Immature natural killer cell (primary cell): ENCODE results near the gene CCDC27. TPM values are rescaled to one million over a fixed set of nuclear protein-coding genes. Genes with fewer than 3 reads are reported as not detected.

Source experiments
- DNase-seq, 3 donors: peaks; one replicate each; pipeline ENCODE4 v3.0.0; 2022; ENCODE audit warnings: mixed read lengths in 1 of 3
- H3K27ac Mint-ChIP-seq, 6 donors: one replicate each; pipeline ENCODE4 v1.8.0; 2020; ENCODE audit warnings: mixed read lengths in 6 of 6, mild to moderate bottlenecking in 5 of 6, inconsistent platforms in 4 of 6, moderate library complexity in 3 of 6
- H3K27me3 Mint-ChIP-seq, 3 donors: one replicate each; pipeline ENCODE4 v1.8.0; 2020 to 2021; ENCODE audit warnings: low read depth in 3 of 3, mild to moderate bottlenecking in 3 of 3, mixed read lengths in 3 of 3, moderate library complexity in 3 of 3, inconsistent platforms in 1 of 3
- H3K36me3 Mint-ChIP-seq, 3 donors: one replicate each; pipeline ENCODE4 v1.8.0; 2020; ENCODE audit warnings: mixed read lengths in 3 of 3, inconsistent platforms in 2 of 3, mild to moderate bottlenecking in 2 of 3
- H3K4me1 Mint-ChIP-seq, 2 donors: one replicate each; pipeline ENCODE4 v1.8.0; 2020; ENCODE audit warnings: inconsistent platforms in 2 of 2, mild to moderate bottlenecking in 2 of 2, mixed read lengths in 2 of 2, moderate library complexity in 1 of 2
- H3K4me3 Mint-ChIP-seq, 5 donors: one replicate each; pipeline ENCODE4 v1.8.0; 2020; ENCODE audit warnings: mild to moderate bottlenecking in 5 of 5, mixed read lengths in 5 of 5, inconsistent platforms in 3 of 5, moderate library complexity in 3 of 5
- H3K9me3 Mint-ChIP-seq, 6 donors: one replicate each; pipeline ENCODE4 v1.8.0; 2020; ENCODE audit warnings: mild to moderate bottlenecking in 6 of 6, mixed read lengths in 6 of 6, inconsistent platforms in 4 of 6, moderate library complexity in 3 of 6
- polyA plus RNA-seq, 3 donors: library from polyadenylated mRNA; unstranded; fragments of 300-500 nt; fragmentation: Illumina TruSeq; gene quantifications; one replicate each; pipeline ENCODE4 v1.2.3, GENCODE V29; 2021

The CCDC27 gene
- polyA plus RNA-seq = not detected

- H3K9me3 Mint-ChIP-seq = no peaks in the 10 kb centered on the region
- peaks cover 5 to 11% (median 5%) of the 10 kb centered on the region in 3 donors for H3K27me3 Mint-ChIP-seq
- H3K36me3 Mint-ChIP-seq = no peaks in the 10 kb centered on the region
- no peak for DNase-seq
- H3K4me1 Mint-ChIP-seq = peaks cover 9 to 11% of the 10 kb centered on the region in 2 donors
- no peak within 1 kb of the TSS for H3K27ac Mint-ChIP-seq
- H3K4me3 Mint-ChIP-seq = no peak within 1 kb of the TSS
Measured at GRCh38 chr1:3752400-3752945, at the start of gene CCDC27. CCDC27 (plus strand) TSS chr1:3752450; CDS start chr1:3752482, 32 bp downstream.

GRCh38 chr1:3702528-3702927 lies 49.7 kb upstream of the CCDC27 start:
- no peak for DNase-seq
- no peak overlapping the region for H3K27ac Mint-ChIP-seq
- no peaks in the 10 kb centered on the region for H3K36me3 Mint-ChIP-seq
- H3K4me3 Mint-ChIP-seq = no peak overlapping the region
- peaks cover 3 to 6% of the 10 kb centered on the region in 2 donors for H3K4me1 Mint-ChIP-seq
- peaks cover 2 to 7% (median 2%) of the 10 kb centered on the region in 3 donors for H3K27me3 Mint-ChIP-seq
- H3K9me3 Mint-ChIP-seq = no peaks in the 10 kb centered on the region

- Mint-ChIP-seq H3K36me3 (no peaks in the 10 kb centered on the region), H3K4me3 (no peak overlapping the region), H3K4me1 (peaks cover 3 to 6% of the 10 kb centered on the region in 2 donors), H3K9me3 (no peaks in the 10 kb centered on the region), H3K27ac (no peak overlapping the region), H3K27me3 (peaks cover 0 to 7% (median 2%) of the 10 kb centered on the region in 3 donors)
- no peak for DNase-seq
Measured at GRCh38 chr1:3702990-3703728, 49.1 kb upstream of the CCDC27 start.

- Mint-ChIP-seq H3K36me3 (no peaks in the 10 kb centered on the region), H3K4me1 (peaks cover 3 to 6% of the 10 kb centered on the region in 2 donors), H3K27me3 (peaks cover 0 to 6% (median 2%) of the 10 kb centered on the region in 3 donors), H3K4me3 (peak overlapping the region in 4 of 5 donors; percentile 46 to 67 (median 52)), H3K27ac (peak overlapping the region in 3 of 6 donors; percentile 30 to 66 (median 62)), H3K9me3 (no peaks in the 10 kb centered on the region)
- no peak for DNase-seq
Measured at GRCh38 chr1:3703786-3704371, 48.4 kb upstream of the CCDC27 start.

- Mint-ChIP-seq H3K9me3 (no peaks in the 10 kb centered on the region), H3K27me3 (peaks cover 0 to 9% (median 0%) of the 10 kb centered on the region in 3 donors), H3K4me3 (no peak overlapping the region), H3K27ac (no peak overlapping the region), H3K4me1 (peaks cover 3 to 6% of the 10 kb centered on the region in 2 donors), H3K36me3 (no peaks in the 10 kb centered on the region)
- no peak for DNase-seq
Measured at GRCh38 chr1:3705341-3705950, 46.8 kb upstream of the CCDC27 start.

- no peak overlapping the region for H3K4me3 Mint-ChIP-seq
- H3K27ac Mint-ChIP-seq = no peak overlapping the region
- DNase-seq = no peak
- H3K4me1 Mint-ChIP-seq = peaks cover 3 to 6% of the 10 kb centered on the region in 2 donors
- peaks cover 0 to 9% (median 0%) of the 10 kb centered on the region in 3 donors for H3K27me3 Mint-ChIP-seq
- no peaks in the 10 kb centered on the region for H3K36me3 Mint-ChIP-seq
- no peaks in the 10 kb centered on the region for H3K9me3 Mint-ChIP-seq
Measured at GRCh38 chr1:3706651-3707297, 45.5 kb upstream of the CCDC27 start.

- peaks cover 0 to 9% (median 0%) of the 10 kb centered on the region in 3 donors for H3K27me3 Mint-ChIP-seq
- no peak for DNase-seq
Measured at GRCh38 chr1:3707298-3707938, 44.8 kb upstream of the CCDC27 start.

GRCh38 chr1:3707939-3708328 lies 44.3 kb upstream of the CCDC27 start:
- Mint-ChIP-seq H3K36me3 (no peaks in the 10 kb centered on the region), H3K27me3 (peaks cover 0 to 9% (median 0%) of the 10 kb centered on the region in 3 donors), H3K4me3 (no peak overlapping the region), H3K9me3 (no peaks in the 10 kb centered on the region), H3K27ac (no peak overlapping the region), H3K4me1 (peaks cover 3 to 6% of the 10 kb centered on the region in 2 donors)
- no peak for DNase-seq

More at GRCh38 chr1:3707298-3707938, 44.8 kb upstream of the CCDC27 start:
- Mint-ChIP-seq H3K4me1 (peaks cover 3 to 6% of the 10 kb centered on the region in 2 donors), H3K4me3 (no peak overlapping the region), H3K36me3 (no peaks in the 10 kb centered on the region), H3K27ac (no peak overlapping the region), H3K9me3 (no peaks in the 10 kb centered on the region)

- Mint-ChIP-seq H3K36me3 (no peaks in the 10 kb centered on the region), H3K27ac (no peak overlapping the region), H3K4me1 (peaks cover 3 to 6% of the 10 kb centered on the region in 2 donors), H3K27me3 (peaks cover 0 to 9% (median 0%) of the 10 kb centered on the region in 3 donors), H3K9me3 (no peaks in the 10 kb centered on the region), H3K4me3 (no peak overlapping the region)
- no peak for DNase-seq
Measured at GRCh38 chr1:3708791-3709190, 43.5 kb upstream of the CCDC27 start.

GRCh38 chr1:3710251-3710650 lies 42.0 kb upstream of the CCDC27 start:
- DNase-seq = no peak

GRCh38 chr1:3711381-3711779 lies 40.9 kb upstream of the CCDC27 start:
- DNase-seq = no peak
- no peak overlapping the region for H3K27ac Mint-ChIP-seq

More at GRCh38 chr1:3710251-3710650, 42.0 kb upstream of the CCDC27 start:
- no peak overlapping the region for H3K27ac Mint-ChIP-seq
- H3K27me3 Mint-ChIP-seq = peaks cover 0 to 9% (median 0%) of the 10 kb centered on the region in 3 donors
- no peaks in the 10 kb centered on the region for H3K9me3 Mint-ChIP-seq
- H3K36me3 Mint-ChIP-seq = no peaks in the 10 kb centered on the region
- no peak overlapping the region for H3K4me3 Mint-ChIP-seq
- no peaks in the 10 kb centered on the region for H3K4me1 Mint-ChIP-seq

GRCh38 chr1:3711780-3712451 lies 40.3 kb upstream of the CCDC27 start:
- Mint-ChIP-seq H3K9me3 (no peaks in the 10 kb centered on the region), H3K36me3 (no peaks in the 10 kb centered on the region), H3K27ac (no peak overlapping the region), H3K4me1 (no peaks in the 10 kb centered on the region), H3K27me3 (peaks cover 0 to 9% (median 0%) of the 10 kb centered on the region in 3 donors), H3K4me3 (no peak overlapping the region)
- DNase-seq = no peak

More at GRCh38 chr1:3711381-3711779, 40.9 kb upstream of the CCDC27 start:
- H3K4me3 Mint-ChIP-seq = no peak overlapping the region
- no peaks in the 10 kb centered on the region for H3K36me3 Mint-ChIP-seq
- H3K9me3 Mint-ChIP-seq = no peaks in the 10 kb centered on the region
- no peaks in the 10 kb centered on the region for H3K4me1 Mint-ChIP-seq
- H3K27me3 Mint-ChIP-seq = peaks cover 0 to 9% (median 0%) of the 10 kb centered on the region in 3 donors
